ENCODE data around the gene MAML3.

DNA sequence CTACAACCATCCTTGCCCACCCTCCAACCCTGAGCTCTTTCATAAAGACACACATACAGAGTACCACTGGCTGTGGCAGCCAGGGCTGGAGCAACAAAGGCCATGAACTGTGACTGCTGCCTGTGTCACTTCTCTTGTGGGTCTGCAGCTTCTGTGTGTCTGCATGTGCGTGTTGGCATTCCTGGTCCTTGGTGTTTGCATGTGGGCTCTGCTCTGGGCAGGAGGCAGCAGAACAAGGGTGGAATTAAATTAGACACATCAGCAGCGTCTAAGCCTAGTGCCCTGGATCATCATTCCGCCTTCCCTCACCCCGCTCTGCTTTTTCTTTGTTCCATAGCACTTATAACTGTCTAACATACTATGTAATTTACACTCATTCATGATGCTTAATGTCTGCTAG lies 330.6 kb downstream of the MAML3 start:
- TF ChIP-seq, protein P1, sequence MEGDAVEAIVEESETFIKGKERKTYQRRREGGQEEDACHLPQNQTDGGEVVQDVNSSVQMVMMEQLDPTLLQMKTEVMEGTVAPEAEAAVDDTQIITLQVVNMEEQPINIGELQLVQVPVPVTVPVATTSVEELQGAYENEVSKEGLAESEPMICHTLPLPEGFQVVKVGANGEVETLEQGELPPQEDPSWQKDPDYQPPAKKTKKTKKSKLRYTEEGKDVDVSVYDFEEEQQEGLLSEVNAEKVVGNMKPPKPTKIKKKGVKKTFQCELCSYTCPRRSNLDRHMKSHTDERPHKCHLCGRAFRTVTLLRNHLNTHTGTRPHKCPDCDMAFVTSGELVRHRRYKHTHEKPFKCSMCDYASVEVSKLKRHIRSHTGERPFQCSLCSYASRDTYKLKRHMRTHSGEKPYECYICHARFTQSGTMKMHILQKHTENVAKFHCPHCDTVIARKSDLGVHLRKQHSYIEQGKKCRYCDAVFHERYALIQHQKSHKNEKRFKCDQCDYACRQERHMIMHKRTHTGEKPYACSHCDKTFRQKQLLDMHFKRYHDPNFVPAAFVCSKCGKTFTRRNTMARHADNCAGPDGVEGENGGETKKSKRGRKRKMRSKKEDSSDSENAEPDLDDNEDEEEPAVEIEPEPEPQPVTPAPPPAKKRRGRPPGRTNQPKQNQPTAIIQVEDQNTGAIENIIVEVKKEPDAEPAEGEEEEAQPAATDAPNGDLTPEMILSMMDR (IDR thresholded peaks at IDR 0.05): no peak
- TF ChIP-seq POLR2A (IDR thresholded peaks at IDR 0.05): no peak

Measured in lower leg skin (tissue), 3 donors.